HepG2 (cell line): ENCODE data around the gene KPNB1. TPM values are rescaled to one million over a fixed set of nuclear protein-coding genes. Genes with fewer than 3 reads are reported as not detected.

Experiments used
- KLF13 ChIP-seq: sonication (generic); formaldehyde crosslinking; IDR thresholded peaks from 2 replicates; pipeline ENCODE4 v1.4.0; 2020; ENCODE audit warnings: mild to moderate bottlenecking, missing genetic modification reagents
- MEIS1 ChIP-seq: sonication (generic); formaldehyde crosslinking; IDR thresholded peaks from 2 replicates; pipeline ENCODE4 v1.9.0; 2021; ENCODE audit warnings: mild to moderate bottlenecking, missing genetic modification reagents, moderate library complexity, borderline replicate concordance
- POLR2A ChIP-seq, 2 experiments: IDR thresholded peaks; 2 replicates each; pipeline ENCODE4 v1.6.1; 2011; ENCODE audit warnings: low read depth in 2 of 2, low read length in 2 of 2, mild to moderate bottlenecking in 1 of 2, moderate library complexity in 1 of 2; ENCODE audit not compliant: insufficient read depth in 1 of 2
- ZNF850 ChIP-seq: sonication (generic); formaldehyde crosslinking; conservative IDR thresholded peaks from 2 replicates; pipeline ENCODE4 v1.9.0; 2021; ENCODE audit warnings: mild to moderate bottlenecking, missing genetic modification reagents
- ZSCAN31 ChIP-seq: sonication (generic); formaldehyde crosslinking; IDR thresholded peaks from 2 replicates; pipeline ENCODE4 v1.5.0; 2020; ENCODE audit warnings: low read depth, mild to moderate bottlenecking, missing genetic modification reagents
- polyA plus RNA-seq, 8 experiments: library from polyadenylated mRNA; depleted of rRNA in 3 of 8; stranded (reverse) in 7 of 8; unstranded in 1 of 8; fragments of >200 nt; fragmentation: Illumina TruSeq in 4 of 8; extraction: Trizol in 4 of 8; gene quantifications; 2 replicates each; pipeline versions ENCODE4 v1.2.1 to v1.2.3, GENCODE V29; 2011 to 2016; ENCODE audit warnings: low read depth in 4 of 8, missing spikeins in 1 of 8, mixed read lengths in 1 of 8; ENCODE audit not compliant: insufficient read depth in 1 of 8
- total RNA-seq, 5 experiments: library from RNA; depleted of rRNA; stranded (reverse); fragments of >200 nt; fragmentation: Illumina TruSeq; extraction: Trizol; gene quantifications; 2 replicates each; pipeline ENCODE4 v1.2.3, GENCODE V29; 2016; ENCODE audit warnings: low read depth in 1 of 5
- TF ChIP-seq, protein P1 (sequence below): sonication (generic); formaldehyde crosslinking; IDR thresholded peaks from 2 replicates; pipeline ENCODE4 v1.4.0; 2020; ENCODE audit warnings: missing genetic modification reagents, borderline replicate concordance
- TF ChIP-seq, protein P2 (sequence below): sonication (generic); formaldehyde crosslinking; IDR thresholded peaks from 2 replicates; pipeline ENCODE4 v1.4.0; 2020; ENCODE audit warnings: missing genetic modification reagents
- TF ChIP-seq, protein P3 (sequence below): sonication (generic); formaldehyde crosslinking; IDR thresholded peaks from 2 replicates; pipeline ENCODE4 v1.5.1; 2020; ENCODE audit warnings: mild to moderate bottlenecking, missing genetic modification reagents
- TF ChIP-seq, protein P4 (sequence below): sonication (generic); formaldehyde crosslinking; IDR thresholded peaks from 2 replicates; pipeline ENCODE4 v1.5.0; 2020; ENCODE audit warnings: mild to moderate bottlenecking, missing genetic modification reagents
- TF ChIP-seq, protein P5 (sequence below): fragments of 450-650 bp; IDR thresholded peaks from 2 replicates; pipeline ENCODE4 v1.6.1; 2017
- TF ChIP-seq, protein P6 (sequence below): IDR thresholded peaks from 2 replicates; pipeline ENCODE4 v1.6.1; 2016

The KPNB1 gene
- total and polyA plus RNA-seq, 2 of the 13 experiments (the other 11 are each of a cell fraction or from before 2014, with no cell fraction given) = 164 to 424 TPM

DNA sequence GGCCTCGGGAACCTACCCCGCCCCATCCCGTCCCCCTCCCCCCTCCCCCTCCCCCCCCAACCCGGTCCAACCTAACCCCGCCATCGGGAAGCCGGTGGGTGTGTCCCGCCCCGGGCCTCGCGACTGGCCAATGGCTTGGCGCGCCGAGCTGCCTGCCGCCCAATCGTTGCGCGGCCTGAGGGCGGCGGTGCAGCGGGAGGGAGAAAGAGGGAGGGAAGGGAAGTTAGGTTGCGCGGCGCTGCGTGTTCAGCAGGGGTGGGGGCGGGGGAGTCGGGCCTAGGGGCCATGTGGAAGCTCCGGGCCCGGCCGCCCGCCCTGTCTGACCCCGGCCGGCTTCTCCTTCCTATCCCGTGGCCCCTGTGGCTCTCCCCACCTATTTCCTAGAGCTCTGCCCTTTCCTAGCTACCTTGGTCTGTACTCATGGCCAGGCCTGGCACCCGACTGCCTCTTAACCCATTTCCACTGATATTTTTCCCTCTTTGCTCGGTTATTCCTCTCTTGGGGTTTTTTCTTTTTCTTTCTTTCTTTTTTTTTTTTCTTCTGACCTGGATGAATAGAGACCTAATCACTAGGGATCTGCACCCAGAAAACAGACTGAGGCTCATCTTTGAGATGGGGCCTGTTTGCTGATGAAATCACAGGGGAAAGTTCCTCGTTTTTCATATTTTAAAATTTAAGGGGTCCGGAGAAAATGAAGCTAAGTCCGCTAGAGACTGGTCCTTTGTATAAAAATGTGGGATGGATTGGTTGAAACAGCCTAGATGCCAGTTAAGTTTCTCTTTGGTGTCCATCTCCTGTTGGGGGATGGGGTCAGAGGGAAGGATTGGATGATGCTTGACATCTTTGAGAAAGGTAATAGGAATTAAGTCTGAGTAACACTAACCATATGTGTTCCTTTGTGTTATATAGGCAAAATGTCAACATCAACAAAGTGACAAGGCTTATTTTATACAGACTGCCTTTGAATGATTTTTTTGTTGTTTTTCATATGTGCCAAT is 1.1 kb downstream of the KPNB1 start (continued):
- TF ChIP-seq, protein P1, sequence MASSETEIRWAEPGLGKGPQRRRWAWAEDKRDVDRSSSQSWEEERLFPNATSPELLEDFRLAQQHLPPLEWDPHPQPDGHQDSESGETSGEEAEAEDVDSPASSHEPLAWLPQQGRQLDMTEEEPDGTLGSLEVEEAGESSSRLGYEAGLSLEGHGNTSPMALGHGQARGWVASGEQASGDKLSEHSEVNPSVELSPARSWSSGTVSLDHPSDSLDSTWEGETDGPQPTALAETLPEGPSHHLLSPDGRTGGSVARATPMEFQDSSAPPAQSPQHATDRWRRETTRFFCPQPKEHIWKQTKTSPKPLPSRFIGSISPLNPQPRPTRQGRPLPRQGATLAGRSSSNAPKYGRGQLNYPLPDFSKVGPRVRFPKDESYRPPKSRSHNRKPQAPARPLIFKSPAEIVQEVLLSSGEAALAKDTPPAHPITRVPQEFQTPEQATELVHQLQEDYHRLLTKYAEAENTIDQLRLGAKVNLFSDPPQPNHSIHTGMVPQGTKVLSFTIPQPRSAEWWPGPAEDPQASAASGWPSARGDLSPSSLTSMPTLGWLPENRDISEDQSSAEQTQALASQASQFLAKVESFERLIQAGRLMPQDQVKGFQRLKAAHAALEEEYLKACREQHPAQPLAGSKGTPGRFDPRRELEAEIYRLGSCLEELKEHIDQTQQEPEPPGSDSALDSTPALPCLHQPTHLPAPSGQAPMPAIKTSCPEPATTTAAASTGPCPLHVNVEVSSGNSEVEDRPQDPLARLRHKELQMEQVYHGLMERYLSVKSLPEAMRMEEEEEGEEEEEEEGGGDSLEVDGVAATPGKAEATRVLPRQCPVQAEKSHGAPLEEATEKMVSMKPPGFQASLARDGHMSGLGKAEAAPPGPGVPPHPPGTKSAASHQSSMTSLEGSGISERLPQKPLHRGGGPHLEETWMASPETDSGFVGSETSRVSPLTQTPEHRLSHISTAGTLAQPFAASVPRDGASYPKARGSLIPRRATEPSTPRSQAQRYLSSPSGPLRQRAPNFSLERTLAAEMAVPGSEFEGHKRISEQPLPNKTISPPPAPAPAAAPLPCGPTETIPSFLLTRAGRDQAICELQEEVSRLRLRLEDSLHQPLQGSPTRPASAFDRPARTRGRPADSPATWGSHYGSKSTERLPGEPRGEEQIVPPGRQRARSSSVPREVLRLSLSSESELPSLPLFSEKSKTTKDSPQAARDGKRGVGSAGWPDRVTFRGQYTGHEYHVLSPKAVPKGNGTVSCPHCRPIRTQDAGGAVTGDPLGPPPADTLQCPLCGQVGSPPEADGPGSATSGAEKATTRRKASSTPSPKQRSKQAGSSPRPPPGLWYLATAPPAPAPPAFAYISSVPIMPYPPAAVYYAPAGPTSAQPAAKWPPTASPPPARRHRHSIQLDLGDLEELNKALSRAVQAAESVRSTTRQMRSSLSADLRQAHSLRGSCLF (CRISPR knock-in tag) = no peak; the same call in 1 of the 2 replicates
- TF ChIP-seq ZNF850 (CRISPR knock-in tag) = no peak
- 0 out of 4 replicates have a peak, but pooled peaks have one; percentile 14 to 19 for TF ChIP-seq POLR2A (IDR thresholded peaks at IDR 0.05; ENCODE audit: insufficient read depth in 1 of 2, low read depth in 2 of 2, low read length in 2 of 2)
- TF ChIP-seq, protein P2, sequence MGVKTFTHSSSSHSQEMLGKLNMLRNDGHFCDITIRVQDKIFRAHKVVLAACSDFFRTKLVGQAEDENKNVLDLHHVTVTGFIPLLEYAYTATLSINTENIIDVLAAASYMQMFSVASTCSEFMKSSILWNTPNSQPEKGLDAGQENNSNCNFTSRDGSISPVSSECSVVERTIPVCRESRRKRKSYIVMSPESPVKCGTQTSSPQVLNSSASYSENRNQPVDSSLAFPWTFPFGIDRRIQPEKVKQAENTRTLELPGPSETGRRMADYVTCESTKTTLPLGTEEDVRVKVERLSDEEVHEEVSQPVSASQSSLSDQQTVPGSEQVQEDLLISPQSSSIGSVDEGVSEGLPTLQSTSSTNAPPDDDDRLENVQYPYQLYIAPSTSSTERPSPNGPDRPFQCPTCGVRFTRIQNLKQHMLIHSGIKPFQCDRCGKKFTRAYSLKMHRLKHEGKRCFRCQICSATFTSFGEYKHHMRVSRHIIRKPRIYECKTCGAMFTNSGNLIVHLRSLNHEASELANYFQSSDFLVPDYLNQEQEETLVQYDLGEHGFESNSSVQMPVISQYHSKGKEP (CRISPR knock-in tag) = no peak
- TF ChIP-seq, protein P3, sequence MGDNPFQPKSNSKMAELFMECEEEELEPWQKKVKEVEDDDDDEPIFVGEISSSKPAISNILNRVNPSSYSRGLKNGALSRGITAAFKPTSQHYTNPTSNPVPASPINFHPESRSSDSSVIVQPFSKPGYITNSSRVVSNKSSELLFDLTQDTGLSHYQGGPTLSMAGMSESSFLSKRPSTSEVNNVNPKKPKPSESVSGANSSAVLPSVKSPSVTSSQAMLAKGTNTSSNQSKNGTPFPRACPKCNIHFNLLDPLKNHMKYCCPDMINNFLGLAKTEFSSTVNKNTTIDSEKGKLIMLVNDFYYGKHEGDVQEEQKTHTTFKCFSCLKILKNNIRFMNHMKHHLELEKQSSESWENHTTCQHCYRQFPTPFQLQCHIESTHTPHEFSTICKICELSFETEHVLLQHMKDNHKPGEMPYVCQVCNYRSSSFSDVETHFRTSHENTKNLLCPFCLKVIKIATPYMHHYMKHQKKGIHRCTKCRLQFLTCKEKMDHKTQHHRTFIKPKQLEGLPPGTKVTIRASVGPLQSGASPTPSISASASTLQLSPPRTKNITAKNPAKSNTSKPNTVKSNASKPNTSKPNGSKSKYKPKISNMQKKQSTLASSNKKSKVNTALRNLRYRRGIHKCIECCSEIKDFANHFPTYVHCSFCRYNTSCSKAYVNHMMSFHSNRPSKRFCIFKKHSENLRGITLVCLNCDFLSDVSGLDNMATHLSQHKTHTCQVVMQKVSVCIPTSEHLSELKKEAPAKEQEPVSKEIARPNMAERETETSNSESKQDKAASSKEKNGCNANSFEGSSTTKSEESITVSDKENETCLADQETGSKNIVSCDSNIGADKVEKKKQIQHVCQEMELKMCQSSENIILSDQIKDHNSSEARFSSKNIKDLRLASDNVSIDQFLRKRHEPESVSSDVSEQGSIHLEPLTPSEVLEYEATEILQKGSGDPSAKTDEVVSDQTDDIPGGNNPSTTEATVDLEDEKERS (CRISPR knock-in tag) = peak; percentile 78
- TF ChIP-seq, protein P4, sequence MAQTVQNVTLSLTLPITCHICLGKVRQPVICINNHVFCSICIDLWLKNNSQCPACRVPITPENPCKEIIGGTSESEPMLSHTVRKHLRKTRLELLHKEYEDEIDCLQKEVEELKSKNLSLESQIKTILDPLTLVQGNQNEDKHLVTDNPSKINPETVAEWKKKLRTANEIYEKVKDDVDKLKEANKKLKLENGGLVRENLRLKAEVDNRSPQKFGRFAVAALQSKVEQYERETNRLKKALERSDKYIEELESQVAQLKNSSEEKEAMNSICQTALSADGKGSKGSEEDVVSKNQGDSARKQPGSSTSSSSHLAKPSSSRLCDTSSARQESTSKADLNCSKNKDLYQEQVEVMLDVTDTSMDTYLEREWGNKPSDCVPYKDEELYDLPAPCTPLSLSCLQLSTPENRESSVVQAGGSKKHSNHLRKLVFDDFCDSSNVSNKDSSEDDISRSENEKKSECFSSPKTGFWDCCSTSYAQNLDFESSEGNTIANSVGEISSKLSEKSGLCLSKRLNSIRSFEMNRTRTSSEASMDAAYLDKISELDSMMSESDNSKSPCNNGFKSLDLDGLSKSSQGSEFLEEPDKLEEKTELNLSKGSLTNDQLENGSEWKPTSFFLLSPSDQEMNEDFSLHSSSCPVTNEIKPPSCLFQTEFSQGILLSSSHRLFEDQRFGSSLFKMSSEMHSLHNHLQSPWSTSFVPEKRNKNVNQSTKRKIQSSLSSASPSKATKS (CRISPR knock-in tag) = no peak
- no peak; the same call in 1 of the 2 replicates for TF ChIP-seq ZSCAN31
- TF ChIP-seq, protein P5, sequence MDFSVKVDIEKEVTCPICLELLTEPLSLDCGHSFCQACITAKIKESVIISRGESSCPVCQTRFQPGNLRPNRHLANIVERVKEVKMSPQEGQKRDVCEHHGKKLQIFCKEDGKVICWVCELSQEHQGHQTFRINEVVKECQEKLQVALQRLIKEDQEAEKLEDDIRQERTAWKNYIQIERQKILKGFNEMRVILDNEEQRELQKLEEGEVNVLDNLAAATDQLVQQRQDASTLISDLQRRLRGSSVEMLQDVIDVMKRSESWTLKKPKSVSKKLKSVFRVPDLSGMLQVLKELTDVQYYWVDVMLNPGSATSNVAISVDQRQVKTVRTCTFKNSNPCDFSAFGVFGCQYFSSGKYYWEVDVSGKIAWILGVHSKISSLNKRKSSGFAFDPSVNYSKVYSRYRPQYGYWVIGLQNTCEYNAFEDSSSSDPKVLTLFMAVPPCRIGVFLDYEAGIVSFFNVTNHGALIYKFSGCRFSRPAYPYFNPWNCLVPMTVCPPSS = no peak
- TF ChIP-seq KLF13 (CRISPR knock-in tag) = no peak
- TF ChIP-seq, protein P6, sequence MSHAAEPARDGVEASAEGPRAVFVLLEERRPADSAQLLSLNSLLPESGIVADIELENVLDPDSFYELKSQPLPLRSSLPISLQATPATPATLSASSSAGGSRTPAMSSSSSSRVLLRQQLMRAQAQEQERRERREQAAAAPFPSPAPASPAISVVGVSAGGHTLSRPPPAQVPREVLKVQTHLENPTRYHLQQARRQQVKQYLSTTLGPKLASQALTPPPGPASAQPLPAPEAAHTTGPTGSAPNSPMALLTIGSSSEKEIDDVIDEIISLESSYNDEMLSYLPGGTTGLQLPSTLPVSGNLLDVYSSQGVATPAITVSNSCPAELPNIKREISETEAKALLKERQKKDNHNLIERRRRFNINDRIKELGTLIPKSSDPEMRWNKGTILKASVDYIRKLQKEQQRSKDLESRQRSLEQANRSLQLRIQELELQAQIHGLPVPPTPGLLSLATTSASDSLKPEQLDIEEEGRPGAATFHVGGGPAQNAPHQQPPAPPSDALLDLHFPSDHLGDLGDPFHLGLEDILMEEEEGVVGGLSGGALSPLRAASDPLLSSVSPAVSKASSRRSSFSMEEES (CRISPR knock-in tag) = no peak; the same call in 1 of the 2 replicates
- TF ChIP-seq MEIS1 (CRISPR knock-in tag) = no peak
